HG03460 (cell line): ENCODE data around the gene VPREB3.
"Not testable (repeated sequence)": the region's sequence is repeated elsewhere in the genome, so short reads cannot be mapped to it uniquely, and the experiment has no call there.

ENCODE experiments used
- ATAC-seq: cut with Tn5 transposase; IDR thresholded peaks from one replicate; pipeline ENCODE4 v1.9.1; 2021; ENCODE audit not compliant: unreplicated experiment

Gene VPREB3

GRCh38 chr22:23744485-23744884 is 9.7 kb downstream of the VPREB3 start:
- no peak for ATAC-seq

- ATAC-seq, result no peak
Observed at GRCh38 chr22:23744001-23744400, 10.2 kb downstream of the VPREB3 start.

GRCh38 chr22:23743303-23743705 is 10.9 kb downstream of the VPREB3 start:
- no peak for ATAC-seq

GRCh38 chr22:23742505-23743264 is 11.5 kb downstream of the VPREB3 start:
- ATAC-seq, result no peak

GRCh38 chr22:23737696-23738095 is 16.5 kb downstream of the VPREB3 start:
- ATAC-seq, result no peak

GRCh38 chr22:23728108-23728507 is 26.1 kb downstream of the VPREB3 start:
- not testable (repeated sequence) for ATAC-seq

GRCh38 chr22:23722724-23723123 is 31.5 kb downstream of the VPREB3 start:
- ATAC-seq, result no peak

- ATAC-seq, result no peak
Observed at GRCh38 chr22:23722160-23722559, 32.1 kb downstream of the VPREB3 start.

GRCh38 chr22:23720855-23721254 is 33.4 kb downstream of the VPREB3 start:
- ATAC-seq, result no peak

- ATAC-seq, result no peak
Observed at GRCh38 chr22:23718371-23719165, 35.7 kb downstream of the VPREB3 start.

- ATAC-seq, result peak; percentile 81
Observed at GRCh38 chr22:23716811-23717801, 37.1 kb downstream of the VPREB3 start.

- no peak for ATAC-seq
Observed at GRCh38 chr22:23715806-23716375, 38.3 kb downstream of the VPREB3 start.

- no peak for ATAC-seq
Observed at GRCh38 chr22:23714596-23715578, 39.3 kb downstream of the VPREB3 start.

GRCh38 chr22:23713696-23714595 is 40.3 kb downstream of the VPREB3 start:
- ATAC-seq, result no peak

- no peak for ATAC-seq
Observed at GRCh38 chr22:23712256-23712655, 42.0 kb downstream of the VPREB3 start.

GRCh38 chr22:23709107-23709506 is 45.1 kb downstream of the VPREB3 start:
- no peak for ATAC-seq

- no peak for ATAC-seq
Observed at GRCh38 chr22:23708270-23708669, 46.0 kb downstream of the VPREB3 start.

- ATAC-seq, result no peak
Observed at GRCh38 chr22:23705358-23705757, 48.9 kb downstream of the VPREB3 start.

GRCh38 chr22:23704829-23705228 is 49.4 kb downstream of the VPREB3 start:
- ATAC-seq, result no peak
